Heart right ventricle (tissue), 16 donors: ENCODE measurements around the gene C2CD4B. TPM values are rescaled to one million over a fixed set of nuclear protein-coding genes. Genes with fewer than 3 reads are reported as not detected.
A peak's percentile ranks its signal among the peaks of the same experiment; 100 is the strongest.

Experiments used
- ATAC-seq, 8 donors: fragments of 200-7000 bp; cut with Tn5 transposase; one replicate each; pipeline ENCODE4 v1.9.1; 2020; ENCODE audit warnings: mild to moderate bottlenecking in 8 of 8, moderate library complexity in 8 of 8, moderate number of reproducible peaks in 1 of 8
- DNase-seq, 2 donors: peaks; one replicate each; pipeline ENCODE4 v3.0.0-alpha.2; 2020
- H3K27ac ChIP-seq, 10 donors: fragments of 200-600 bp; sonication (generic) in 2 of 10; one replicate each; pipeline versions ENCODE4 v1.5.0 to v1.8.0; 2020 to 2022; ENCODE audit warnings: mild to moderate bottlenecking in 3 of 10
- H3K27me3 ChIP-seq, 7 donors: fragments of 200-600 bp; one replicate each; pipeline ENCODE4 v1.8.0; 2021 to 2022; ENCODE audit warnings: mild to moderate bottlenecking in 2 of 7
- H3K36me3 ChIP-seq, 9 donors: fragments of 200-600 bp; sonication (generic) in 1 of 9; one replicate each; pipeline versions ENCODE4 v1.5.0 to v1.8.0; 2020 to 2022; ENCODE audit warnings: mild to moderate bottlenecking in 2 of 9
- H3K4me1 ChIP-seq, 9 donors: fragments of 200-600 bp; sonication (generic) in 1 of 9; one replicate each; pipeline versions ENCODE4 v1.5.0 to v1.8.0; 2020 to 2022; ENCODE audit warnings: mild to moderate bottlenecking in 4 of 9
- H3K4me3 ChIP-seq, 10 donors: fragments of 200-600 bp; sonication (generic) in 2 of 10; one replicate each; pipeline versions ENCODE4 v1.5.0 to v1.8.0; 2020 to 2022; ENCODE audit warnings: mild to moderate bottlenecking in 7 of 10, moderate library complexity in 2 of 10
- H3K9me3 ChIP-seq, 11 donors: fragments of 200-600 bp in 10 of 11; sonication (generic) in 2 of 11; one replicate each; pipeline versions ENCODE4 v1.5.0 to v1.8.0; 2013 to 2022; ENCODE audit warnings: mild to moderate bottlenecking in 2 of 11, control low read depth in 1 of 11, moderate library complexity in 1 of 11
- CTCF ChIP-seq, 9 donors: fragments of 200-600 bp; sonication (generic) in 2 of 9; IDR thresholded peaks; one replicate each; pipeline versions ENCODE4 v1.5.0 to v1.8.0; 2021 to 2022; ENCODE audit warnings: antibody characterized with exemption in 9 of 9, mild to moderate bottlenecking in 5 of 9, moderate library complexity in 1 of 9
- WGBS, 2 donors: extraction: QIAGEN DNeasy Blood & Tissue Kit; methylation state at CpG; one replicate each; pipeline ENCODE4 v1.1.7; 2013; ENCODE audit warnings: inconsistent platforms in 1 of 2; 5-methylcytosine and 5-hydroxymethylcytosine counted together
- intact Hi-C, 10 donors: fragments of 100-400 bp; cut with DNase I; formaldehyde crosslinking; loops; one replicate each; pipeline versions ENCODE4 v1.11.1 to v1.14.2; 2022
- polyA plus RNA-seq, 2 donors: library from polyadenylated mRNA; stranded (reverse); fragments of 200-250 nt; gene quantifications; one replicate each; pipeline ENCODE4 v1.2.3, GENCODE V29; 2013
- total RNA-seq, 10 donors: library from RNA; stranded (reverse); fragmentation: NEBNext Ultra II Directional in 3 of 10; extraction: Animal tissue kit (Norgen Biotek cat#: 25700) in 3 of 10; gene quantifications; one replicate each; pipeline versions ENCODE4 v1.2.1 to v1.2.4, GENCODE V29; 2021 to 2023
- donor health status: Arrhythmogenic right ventricular cardiomyopathy.
- donor health status: ischemic (EF 13 %, LVEDD 7.1; RV severe dilation, severe dysfunction).
- donor health status: healthy with polysubstance abuse.
- donor health status: DM: no; HTN: yes; CAD: no.
- donor health status: DM: no; HTN: no; CAD: no.
- donor health status: ischemic (EF 25% LVEDD 6.9; RV normal size, moderate dysfunction).
- donor health status: ischemic (EF 25% LVEDD 5.7; RV mildly dilated, moderate dysfunction).
- donor health status: healthy.
- donor health status: DM: yes; HTN: yes; CAD: no.
- donor health status: Ischemic cardiomyopathy.
- donor health status: ischemic (EF 35%, LVEDD 5.7; RV mildly dilated, moderate dysfunction).
- donor health status: nonischemic (EF 11% LVEDD 7.7; RV severe dilation, severe dysfunction).
- donor health status: DM: yes; HTN: yes; CAD: no.
- donor health status: PGD.
- donor health status: ischemic (EF 29% LVEDD 5.4; RV normal size, mild dysfunction).
- donor health status: nonischemic (EF 23%, LVEDD 6.1; RV moderate dilation, normal function).

Gene C2CD4B
- total and polyA plus RNA-seq, 12 donors, result 0.82 to 7.1 (median 2.1) TPM

- no peak overlapping the region for H3K4me3 ChIP-seq
- peak overlapping the region in 1 of 10 donors; percentile 20 for H3K27ac ChIP-seq
- ATAC-seq, result peak in 1 of 8 donors; percentile 41
- WGBS, 2 donors, result 63 to 69% methylated on average over 5 of the region's 5 CpGs
- H3K9me3 ChIP-seq, result peaks cover 0 to 3% (median 0%) of the 10 kb centered on the region in 11 donors
- intact Hi-C loops, result loop anchor here in 1 of 10 donors (10.0 kb wide), 1 partner anchor 107 kb away; no protein-coding TSS in a partner anchor
- peaks cover 0 to 10% (median 0%) of the 10 kb centered on the region in 9 donors for H3K4me1 ChIP-seq
- no peak for TF ChIP-seq CTCF (IDR thresholded peaks at IDR 0.05)
- no peaks in the 10 kb centered on the region for H3K36me3 ChIP-seq
- DNase-seq, result no peak
- H3K27me3 ChIP-seq, result no peaks in the 10 kb centered on the region
Observed at GRCh38 chr15:62138124-62138523, 27.0 kb downstream of the C2CD4B start.

GRCh38 chr15:62136911-62137865 lies 27.9 kb downstream of the C2CD4B start:
- ATAC-seq (no peak), DNase-seq (no peak)
- H3K4me3 ChIP-seq, result no peak overlapping the region
- WGBS, 2 donors, result 81 to 82% methylated on average over 3 of the region's 3 CpGs
- peaks cover 0 to 10% (median 0%) of the 10 kb centered on the region in 9 donors for H3K4me1 ChIP-seq
- no peak overlapping the region for H3K27ac ChIP-seq
- H3K36me3 ChIP-seq, result no peaks in the 10 kb centered on the region
- H3K27me3 ChIP-seq, result no peaks in the 10 kb centered on the region
- H3K9me3 ChIP-seq, result peaks cover 0 to 3% (median 0%) of the 10 kb centered on the region in 11 donors
- no peak for TF ChIP-seq CTCF (IDR thresholded peaks at IDR 0.05)
- intact Hi-C loops, result loop anchor here in 1 of 10 donors (10.0 kb wide), 1 partner anchor 108 kb away; no protein-coding TSS in a partner anchor

- intact Hi-C loops, result loop anchor here in 1 of 10 donors (10.0 kb wide), 1 partner anchor 109 kb away; no protein-coding TSS in a partner anchor
- Histone ChIP-seq H3K9me3 (peaks cover 0 to 4% (median 0%) of the 10 kb centered on the region in 11 donors), H3K4me1 (peaks cover 0 to 10% (median 0%) of the 10 kb centered on the region in 9 donors), H3K36me3 (no peaks in the 10 kb centered on the region), H3K4me3 (no peak overlapping the region), H3K27ac (no peak overlapping the region), H3K27me3 (no peaks in the 10 kb centered on the region)
- DNase-seq, result no peak
- ATAC-seq, result no peak
- WGBS, 2 donors, result 54% methylated on average over 9 of the region's 9 CpGs
- TF ChIP-seq CTCF (IDR thresholded peaks at IDR 0.05), result no peak
Observed at GRCh38 chr15:62135532-62136134, 29.5 kb downstream of the C2CD4B start.

- no peak for TF ChIP-seq CTCF (IDR thresholded peaks at IDR 0.05)
- H3K27ac ChIP-seq, result no peak overlapping the region
- H3K27me3 ChIP-seq, result no peaks in the 10 kb centered on the region
- no peak overlapping the region for H3K4me3 ChIP-seq
- DNase-seq (no peak), ATAC-seq (no peak)
- peaks cover 0 to 14% (median 0%) of the 10 kb centered on the region in 11 donors for H3K9me3 ChIP-seq
- intact Hi-C loops, result loop anchor here in 1 of 10 donors (10.0 kb wide), 1 partner anchor 112 kb away; no protein-coding TSS in a partner anchor
- peaks cover 0 to 10% (median 0%) of the 10 kb centered on the region in 9 donors for H3K4me1 ChIP-seq
- no peaks in the 10 kb centered on the region for H3K36me3 ChIP-seq
- 89 to 97% methylated on average over 3 of the region's 3 CpGs for WGBS, 2 donors
Observed at GRCh38 chr15:62133141-62133540, 31.9 kb downstream of the C2CD4B start.
